ENCODE data around the gene NCKIPSD.

The NCKIPSD gene

DNA sequence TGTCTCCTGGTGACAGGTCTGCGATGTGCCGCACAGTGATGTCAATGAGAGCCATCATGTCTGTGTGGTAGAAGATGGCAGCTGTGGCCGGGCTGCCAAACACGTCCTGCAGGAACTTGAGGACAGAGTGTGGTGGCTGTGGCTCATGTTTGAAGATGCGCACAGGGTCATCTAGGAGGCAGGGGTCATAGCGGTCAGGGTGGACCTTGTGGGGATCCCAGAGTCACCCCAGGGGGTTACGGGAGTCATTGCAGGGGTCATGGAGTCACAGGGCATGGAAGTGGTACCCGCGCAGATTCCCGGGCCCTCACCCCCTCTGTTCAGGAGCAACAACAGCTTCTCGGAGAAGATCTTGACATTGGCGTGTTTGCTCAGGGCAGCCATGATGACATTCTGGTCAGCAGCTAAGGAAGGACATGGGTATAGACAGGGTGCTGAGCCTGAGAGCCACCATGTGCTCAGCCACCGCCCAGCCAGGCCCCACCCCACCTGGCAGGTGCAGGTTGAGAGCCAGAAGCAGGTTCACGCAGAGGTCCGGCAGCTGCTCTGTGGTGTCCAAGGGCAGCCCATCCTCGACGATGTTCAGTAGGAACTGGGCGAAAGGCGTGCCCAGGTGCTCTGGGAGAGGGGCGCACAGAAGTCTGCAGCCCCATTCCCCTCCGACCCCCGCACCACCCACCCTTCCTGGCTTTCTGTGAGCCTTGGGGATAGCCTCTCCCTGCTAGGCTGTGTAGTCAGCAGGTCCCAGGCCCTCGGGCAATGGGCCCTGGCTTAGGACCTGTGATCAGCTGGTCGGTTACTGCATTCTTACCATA is 6.9 kb downstream of the NCKIPSD start:
- DNase-seq (ENCODE audit: low read depth in 2 of 2) = no peak

- DNase-seq (ENCODE audit: low read depth in 2 of 2) = no peak
Observed at GRCh38 chr3:48678056-48678455, 7.7 kb downstream of the NCKIPSD start.

- no peak for DNase-seq (ENCODE audit: low read depth in 2 of 2)
Observed at GRCh38 chr3:48674505-48674904, 11.2 kb downstream of the NCKIPSD start.

DNA sequence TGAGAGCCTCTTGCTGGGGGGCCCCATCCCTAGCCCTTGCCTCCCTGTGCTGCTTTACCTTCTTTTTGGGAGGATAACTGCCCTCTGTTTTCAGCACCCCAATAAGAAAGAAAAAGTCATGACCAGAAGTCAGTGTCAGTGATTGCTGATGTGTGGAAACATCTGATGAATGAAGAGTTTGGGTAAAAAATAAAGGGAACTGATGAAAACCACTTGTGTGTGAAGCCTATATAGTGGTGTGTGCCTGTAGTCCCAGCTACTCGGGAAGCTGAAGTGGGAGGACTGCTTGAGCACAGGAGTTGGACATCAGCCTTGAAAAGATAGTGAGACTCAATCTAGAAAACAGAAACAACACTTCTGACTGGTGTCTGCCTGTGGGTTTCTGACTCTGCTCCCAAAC is 13.2 kb downstream of the NCKIPSD start:
- DNase-seq (ENCODE audit: low read depth in 2 of 2) = no peak

DNA sequence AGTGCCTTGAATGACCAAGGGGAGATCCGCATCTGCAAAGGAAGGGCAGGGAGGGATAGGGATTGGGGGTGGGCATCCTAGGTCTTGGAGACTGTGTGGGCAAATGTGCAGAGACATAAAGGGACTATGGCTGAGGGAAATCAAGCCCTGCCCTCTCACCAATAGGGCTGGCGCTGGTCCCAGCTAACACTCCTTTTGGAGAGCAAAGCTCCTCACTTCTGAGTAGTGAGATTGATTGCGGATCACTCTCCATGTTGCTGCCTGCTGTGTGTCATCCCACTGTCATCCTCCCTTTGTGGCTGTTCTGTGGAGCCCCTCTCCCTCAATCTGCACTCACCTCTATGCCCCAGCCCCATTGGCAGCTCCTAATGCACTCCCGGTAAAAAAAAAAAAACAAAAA is 20.8 kb downstream of the NCKIPSD start:
- DNase-seq (ENCODE audit: low read depth in 2 of 2) = no peak

GRCh38 chr3:48664313-48664644 is 21.4 kb downstream of the NCKIPSD start:
- no peak for DNase-seq (ENCODE audit: low read depth in 2 of 2)

DNA sequence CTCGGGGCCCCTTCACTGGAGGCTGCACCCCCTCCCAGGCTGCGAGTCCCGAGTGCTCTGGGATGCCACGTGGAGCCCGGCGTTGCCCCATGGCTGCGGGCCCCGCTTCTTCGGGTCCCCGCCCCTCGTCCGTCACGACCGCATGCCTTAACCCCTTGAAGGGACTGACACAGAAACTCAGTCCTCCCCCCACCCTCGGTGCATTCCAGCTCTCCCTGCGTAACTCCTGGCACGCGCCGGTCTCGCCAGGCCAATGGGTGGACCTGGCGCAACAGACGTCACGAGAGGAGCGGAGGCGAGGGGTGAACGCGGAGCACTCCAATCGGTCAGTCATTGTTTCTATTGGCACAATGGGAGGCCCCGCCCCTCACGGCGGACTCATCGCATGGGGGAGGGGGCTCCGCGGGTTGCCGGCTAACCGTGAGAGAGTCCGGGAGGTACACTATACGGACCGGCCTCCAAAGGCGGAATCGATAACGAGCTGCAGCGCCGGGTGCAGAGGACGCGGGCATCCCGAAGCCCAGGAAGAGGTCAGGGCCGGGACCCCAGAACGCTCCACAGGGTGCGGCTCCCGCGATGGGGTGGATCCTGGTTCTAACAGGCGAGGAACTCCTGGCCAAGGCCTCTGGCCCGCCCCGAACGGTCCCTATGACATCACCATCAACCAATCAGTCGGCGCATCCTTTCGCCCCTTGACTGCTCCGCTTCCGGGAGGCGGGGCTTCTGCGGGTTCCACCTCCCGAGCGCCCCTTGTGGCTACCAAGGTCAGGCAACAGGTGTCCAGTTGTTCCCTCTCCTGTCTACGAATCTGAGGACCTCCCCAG is 22.0 kb downstream of the NCKIPSD start:
- peak; percentile 54 to 66 for DNase-seq (ENCODE audit: low read depth in 2 of 2)

DNA sequence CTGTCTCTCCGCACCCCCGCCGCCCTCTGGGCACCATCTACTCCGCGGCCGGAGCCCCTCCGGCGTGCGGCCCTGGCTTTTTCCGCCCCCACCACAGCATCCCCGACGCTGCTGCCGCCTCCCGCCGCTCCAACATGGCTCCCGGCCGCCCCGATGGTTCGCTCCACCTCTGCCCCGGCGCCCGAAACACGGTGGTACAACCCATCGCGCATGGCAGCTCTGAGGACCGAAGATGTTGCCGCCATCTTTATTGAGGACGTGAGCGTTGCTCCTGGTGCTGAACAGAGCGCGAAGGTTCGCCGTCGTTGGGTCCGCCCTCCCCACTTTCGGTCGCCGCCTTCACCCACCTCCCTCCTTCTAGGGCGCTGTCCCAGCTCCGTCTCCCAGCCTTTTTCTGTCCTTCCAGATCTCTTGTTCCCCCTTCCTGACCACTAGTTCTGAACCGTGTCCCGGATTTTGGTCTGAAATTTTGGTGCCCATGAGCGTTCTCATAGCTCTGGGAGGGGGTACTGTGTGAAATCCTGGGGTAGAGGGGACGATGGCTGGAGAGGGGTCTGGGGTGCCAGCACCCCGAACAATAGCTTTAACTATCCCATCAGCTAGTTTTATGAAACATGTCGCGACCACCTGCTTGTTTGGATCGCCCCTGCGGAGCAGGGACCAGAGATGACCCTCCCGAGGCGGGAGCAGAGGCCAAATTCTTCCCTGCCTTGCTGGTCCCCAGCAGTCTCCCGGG is 22.8 kb downstream of the NCKIPSD start, which contains the start of gene CELSR3:
Gene CELSR3, minus strand, starts transcription at position 134 of the 736 bp plus-strand sequence. CDS start 252 bp downstream, outside the sequence.
- no peak for DNase-seq (ENCODE audit: low read depth in 2 of 2)

DNA sequence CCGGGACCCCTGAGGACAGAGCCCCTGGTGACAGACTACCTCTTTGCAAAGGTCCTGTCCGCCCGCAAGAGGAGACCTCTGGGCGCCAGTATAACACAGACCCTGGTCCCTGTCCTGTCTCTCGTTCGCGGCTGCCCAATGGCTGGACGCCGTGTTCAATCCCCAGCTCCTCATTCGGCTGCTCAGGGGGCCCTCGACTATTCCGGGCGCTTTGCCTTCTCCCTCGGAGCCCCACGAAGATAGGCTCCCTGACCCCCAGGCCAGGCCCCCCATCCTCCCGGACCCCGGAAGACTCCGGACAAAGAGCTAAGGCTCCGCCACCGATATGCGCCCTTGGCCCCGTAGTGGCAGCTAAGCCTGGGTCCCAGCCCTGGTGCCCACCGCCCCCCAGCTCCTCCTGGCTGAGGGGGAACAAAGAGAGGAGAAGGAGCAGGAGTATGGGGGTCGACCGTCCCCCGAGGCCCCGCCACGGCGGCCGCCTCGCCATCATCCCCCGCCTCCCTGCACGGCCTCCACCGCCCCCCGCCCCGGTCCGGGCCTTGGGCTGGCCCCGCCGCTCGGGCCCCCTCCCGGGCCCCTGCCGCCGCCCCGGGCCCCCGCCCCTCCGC is 23.5 kb downstream of the NCKIPSD start:
- no peak for DNase-seq (ENCODE audit: low read depth in 2 of 2)

- DNase-seq (ENCODE audit: low read depth in 2 of 2) = peak; percentile 50 to 61
Observed at GRCh38 chr3:48661501-48662144, 24.1 kb downstream of the NCKIPSD start.

DNA sequence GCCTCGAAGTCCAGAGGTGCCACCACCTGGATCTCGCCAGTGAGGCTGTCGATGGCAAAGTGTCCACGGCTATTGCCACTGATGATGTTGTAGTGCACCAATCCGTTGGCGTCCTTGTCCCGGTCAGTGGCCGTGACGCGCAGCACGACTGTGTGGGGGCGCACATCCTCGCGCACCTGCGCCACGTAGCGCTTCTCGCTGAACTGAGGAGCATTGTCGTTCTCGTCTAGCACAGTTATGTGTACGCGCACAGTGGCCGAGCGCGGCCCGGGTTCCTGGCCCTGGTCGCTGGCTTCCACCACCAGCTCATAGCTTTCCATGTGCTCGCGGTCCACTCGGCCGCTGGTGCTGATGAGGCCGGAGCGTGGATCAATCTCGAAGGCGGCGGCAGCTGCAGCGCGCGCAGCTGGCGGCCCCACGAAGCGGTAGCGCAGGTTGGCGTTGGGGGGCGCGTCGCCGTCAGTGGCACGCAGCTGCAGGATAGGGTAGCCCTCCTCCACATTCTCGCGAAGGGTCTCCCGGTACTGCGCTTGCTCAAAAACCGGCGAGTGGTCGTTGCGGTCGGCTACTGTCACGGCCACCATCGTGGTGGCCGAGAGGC is 24.8 kb downstream of the NCKIPSD start:
- no peak for DNase-seq (ENCODE audit: low read depth in 2 of 2)

DNA sequence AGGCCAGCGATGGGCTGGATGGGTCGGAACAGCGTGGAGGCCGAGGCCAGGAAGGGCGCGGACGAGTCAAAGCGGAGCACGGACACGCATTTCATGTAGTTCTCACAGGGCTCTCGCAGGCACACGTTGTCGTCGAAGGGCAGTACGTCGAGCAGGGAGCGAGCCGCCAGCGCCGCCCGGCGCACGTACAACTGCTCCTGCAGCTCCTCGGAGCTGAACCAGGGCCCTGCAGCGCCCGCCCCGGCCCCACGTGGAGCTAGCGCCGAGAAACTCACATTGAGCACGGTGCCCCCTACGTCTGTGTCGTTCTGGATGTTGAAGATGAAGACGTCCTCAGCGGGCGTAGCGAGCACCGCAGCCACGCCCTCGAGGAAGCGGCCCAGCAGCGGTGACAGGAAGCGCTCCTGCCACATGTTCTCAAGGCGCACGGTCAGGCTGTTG is 28.9 kb downstream of the NCKIPSD start:
- DNase-seq (ENCODE audit: low read depth in 2 of 2) = no peak

GRCh38 chr3:48656061-48656840 is 29.5 kb downstream of the NCKIPSD start:
- DNase-seq (ENCODE audit: low read depth in 2 of 2) = peak; percentile 60 to 61

DNA sequence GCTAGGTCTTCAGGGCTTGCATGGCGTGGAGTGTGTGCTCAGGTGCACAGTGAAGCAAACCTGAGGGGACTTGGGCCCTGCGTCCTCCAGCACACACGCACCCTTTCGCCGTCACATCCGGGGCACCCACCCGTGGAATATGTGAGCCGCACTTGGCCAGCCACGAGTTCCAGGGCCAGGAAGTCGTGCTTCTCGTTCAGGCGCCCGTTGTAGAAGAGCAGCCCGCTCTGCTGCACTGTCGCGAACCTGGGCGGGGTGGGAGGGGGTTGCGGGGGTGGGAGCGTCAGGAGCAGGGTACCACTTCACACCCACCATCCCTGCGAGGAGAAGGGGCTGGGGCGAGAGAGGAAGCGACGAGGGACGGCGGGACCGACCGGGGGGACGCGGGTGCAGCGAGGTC is 30.1 kb downstream of the NCKIPSD start:
- no peak for DNase-seq (ENCODE audit: low read depth in 2 of 2)

DNA sequence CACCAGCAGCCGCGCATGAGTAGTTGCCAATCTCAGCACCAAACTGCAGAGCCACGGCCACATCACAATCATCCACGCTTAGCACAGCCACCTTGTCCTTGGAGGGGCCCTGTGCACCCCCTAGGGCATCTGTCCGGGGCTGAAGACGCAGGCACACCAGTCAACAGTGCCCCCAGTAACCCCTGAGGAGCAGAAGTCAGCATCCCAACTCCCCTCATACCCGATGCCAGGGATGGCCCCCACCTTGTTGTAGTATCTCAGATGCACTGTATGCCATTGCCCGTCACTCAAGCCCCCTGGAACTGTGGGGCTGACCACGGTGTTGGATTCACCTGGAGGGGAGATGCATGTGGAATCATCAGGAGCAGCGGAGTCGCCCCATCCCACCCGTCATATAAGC is 30.7 kb downstream of the NCKIPSD start:
- DNase-seq (ENCODE audit: low read depth in 2 of 2) = no peak

DNA sequence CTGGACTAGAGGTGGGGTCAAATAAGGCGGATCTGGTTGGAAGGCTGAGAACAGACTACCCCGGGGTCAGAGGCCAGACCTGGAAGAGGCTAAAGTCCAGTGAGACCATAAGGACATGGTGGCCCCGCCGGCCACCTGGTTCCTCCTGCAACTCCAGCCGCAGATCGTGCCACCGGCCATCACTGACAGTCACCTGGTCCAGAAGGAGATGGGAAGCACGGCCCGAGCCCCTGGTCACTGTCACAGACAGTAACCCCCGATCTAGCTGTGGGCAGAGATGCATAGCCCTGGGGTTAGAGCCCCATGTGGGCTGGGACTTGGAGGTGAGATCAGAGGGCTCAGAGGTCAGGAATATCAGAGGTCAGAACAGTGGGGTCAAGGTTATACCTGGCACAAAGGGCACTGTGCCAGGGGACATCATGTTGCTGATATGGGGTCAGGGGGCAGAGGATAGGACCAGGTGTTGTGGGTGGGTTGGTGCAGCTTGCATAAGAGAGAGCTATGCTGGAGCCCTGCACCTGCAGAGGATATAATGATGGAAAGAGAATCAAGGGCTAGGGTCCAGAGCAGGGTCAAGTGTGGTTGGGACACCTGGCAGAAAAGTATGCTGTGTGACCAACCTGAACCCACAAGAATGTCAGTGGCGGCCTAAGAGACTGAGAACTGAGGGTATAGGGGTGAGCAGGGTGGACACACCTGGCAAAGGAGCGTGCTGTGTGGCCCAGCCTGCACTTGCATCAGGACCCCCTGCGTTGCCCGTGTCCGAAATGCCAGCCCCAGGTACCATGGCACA is 32.6 kb downstream of the NCKIPSD start:
- DNase-seq (ENCODE audit: low read depth in 2 of 2) = no peak

DNA sequence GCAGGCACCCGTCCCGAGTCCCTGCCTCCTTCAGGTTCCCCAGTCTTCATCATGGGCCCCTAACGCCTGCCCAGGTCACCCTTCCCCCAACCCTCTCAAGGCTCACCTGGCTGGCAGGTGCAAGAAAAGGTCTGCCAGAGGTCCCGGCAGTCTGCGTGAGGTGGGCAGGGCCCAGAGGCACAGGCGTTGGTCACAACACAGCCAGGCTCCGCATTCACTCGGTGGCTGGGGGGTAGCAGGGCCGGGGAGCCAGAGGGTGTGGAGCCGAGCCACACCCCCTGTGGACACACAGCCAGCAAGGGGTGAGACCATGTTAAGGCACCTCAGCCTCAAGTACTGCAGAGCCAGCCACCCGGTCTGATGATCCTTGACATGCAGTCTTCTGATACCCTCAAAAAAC is 33.9 kb downstream of the NCKIPSD start:
- DNase-seq (ENCODE audit: low read depth in 2 of 2) = no peak

- no peak for DNase-seq (ENCODE audit: low read depth in 2 of 2)
Observed at GRCh38 chr3:48650723-48651122, 35.0 kb downstream of the NCKIPSD start.

DNA sequence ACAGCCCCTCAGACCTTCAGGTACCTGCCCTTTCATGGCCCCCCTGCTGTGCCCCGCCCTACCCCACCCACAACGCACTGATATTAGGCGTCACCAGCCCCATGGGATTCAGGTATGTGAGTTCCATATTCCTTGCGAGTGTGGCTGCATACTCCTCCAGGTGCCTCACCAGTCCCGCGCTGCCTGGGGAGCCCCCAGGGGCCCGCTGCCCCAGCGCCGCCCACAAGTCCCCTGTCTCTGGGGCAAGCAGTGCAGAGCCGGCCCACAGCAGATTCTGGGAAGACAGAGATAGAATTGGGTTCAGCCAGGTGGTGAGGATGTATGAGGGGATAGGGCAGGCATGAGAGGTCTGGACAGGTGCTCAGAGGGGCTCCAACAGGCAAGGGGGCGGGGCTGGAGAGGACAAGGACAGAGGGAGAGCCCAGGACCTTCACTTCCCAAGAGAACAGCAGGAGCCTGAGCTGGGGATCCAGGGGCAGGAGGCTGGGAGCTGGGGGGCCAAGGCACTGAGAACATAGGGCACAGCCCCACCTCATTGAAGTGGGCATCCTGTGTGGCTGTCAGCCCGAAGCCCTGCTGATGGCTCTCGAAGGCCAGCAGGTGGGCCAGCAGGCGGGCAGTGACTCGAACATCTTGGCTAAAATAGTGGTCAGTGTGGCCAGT is 37.4 kb downstream of the NCKIPSD start:
- DNase-seq (ENCODE audit: low read depth in 2 of 2) = no peak
